ENCODE measurements around the gene GLUL.

Gene GLUL

DNA sequence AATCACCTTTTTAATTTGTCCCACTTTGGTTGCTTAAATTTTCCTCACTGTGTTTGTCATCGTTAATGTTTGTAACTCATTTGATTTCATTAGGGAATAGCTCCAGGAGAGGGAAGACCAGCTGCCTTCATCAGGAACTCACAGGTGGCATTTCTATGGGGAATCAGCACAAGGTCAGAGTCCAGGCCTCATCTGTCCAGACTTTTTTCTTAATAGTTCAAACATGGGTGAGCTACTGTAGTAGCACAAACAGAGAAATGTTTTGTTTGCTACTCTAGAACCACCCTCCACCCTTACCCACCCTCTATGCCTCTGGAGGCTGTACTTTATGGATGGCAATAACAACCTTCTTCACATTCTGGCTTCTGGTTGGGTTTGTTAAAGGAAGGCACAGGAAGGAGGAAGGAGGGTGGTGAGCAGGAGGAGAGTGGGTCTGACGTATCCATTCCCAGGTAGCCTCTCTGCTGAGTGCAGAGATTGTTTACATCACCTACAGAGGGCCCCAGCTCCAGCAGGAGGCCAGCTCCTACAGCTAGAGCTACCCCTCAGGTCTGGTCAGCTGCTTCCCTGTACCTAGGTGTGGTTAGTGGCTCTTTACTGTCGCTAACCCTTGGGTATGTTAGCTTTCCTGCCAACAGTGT, 17.0 kb upstream of the GLUL start:
- H2AFZ ChIP-seq (ENCODE audit: low read depth, low read length): no peak overlapping the region
- H3K14ac ChIP-seq (ENCODE audit: low read length in 2 of 2): no peak overlapping the region
- H3K4me3 ChIP-seq (ENCODE audit: insufficient read depth in 1 of 2, low read depth in 1 of 2, low read length in 2 of 2): no peak overlapping the region
- no peak overlapping the region for H2BK15ac ChIP-seq (ENCODE audit: low read depth, poor library complexity, severe bottlenecking)
- H3K18ac ChIP-seq (ENCODE audit: low read depth in 1 of 2, low read length in 2 of 2): no peak overlapping the region
- no peak overlapping the region for H3K27ac ChIP-seq (ENCODE audit: low read length, poor library complexity, severe bottlenecking)
- no peak overlapping the region for H4K91ac ChIP-seq (ENCODE audit: low read length)
- H3K4ac ChIP-seq (ENCODE audit: low read depth in 1 of 2, low read length in 2 of 2): no peak overlapping the region
- no peaks in the 10 kb centered on the region for H3K4me1 ChIP-seq (ENCODE audit: control insufficient read depth, insufficient read depth, low read depth, low read length)
- no peak overlapping the region for H3K23ac ChIP-seq (ENCODE audit: low read length in 2 of 2)
- H2BK5ac ChIP-seq (ENCODE audit: low read depth, low read length, poor library complexity, severe bottlenecking): no peak overlapping the region
- H3K36me3 ChIP-seq (ENCODE audit: control insufficient read depth in 1 of 2, insufficient read depth in 2 of 2, low read depth in 1 of 2, low read length in 2 of 2): no peaks in the 10 kb centered on the region
- DNase-seq: no peak
- H2BK12ac ChIP-seq (ENCODE audit: low read length in 2 of 2): no peak overlapping the region
- H2AK5ac ChIP-seq (ENCODE audit: low read length, severe bottlenecking): no peak overlapping the region
- no peaks in the 10 kb centered on the region for H3K79me1 ChIP-seq (replicated peaks; ENCODE audit: low read length, poor library complexity, severe bottlenecking)
- H3K9ac ChIP-seq (ENCODE audit: low read length): no peak overlapping the region
- no peak overlapping the region for H3K4me2 ChIP-seq (ENCODE audit: low read length, poor library complexity, severe bottlenecking)
- no peak overlapping the region for H2BK120ac ChIP-seq (ENCODE audit: low read depth, low read length)
- no peak overlapping the region for H4K8ac ChIP-seq (ENCODE audit: low read length)
- no peaks in the 10 kb centered on the region for H3K9me3 ChIP-seq (ENCODE audit: control insufficient read depth, low read length)
- peaks cover 0 to 10% of the 10 kb centered on the region in 2 experiments for H3K27me3 ChIP-seq (ENCODE audit: control insufficient read depth in 1 of 2, insufficient read depth in 1 of 2, low read length in 2 of 2)
- WGBS: 60% methylated on average over 3 of the region's 3 CpGs

GRCh38 chr1:182407724-182408123, 16.1 kb upstream of the GLUL start:
- H3K4me2 ChIP-seq (ENCODE audit: low read length, poor library complexity, severe bottlenecking): no peak overlapping the region
- H4K8ac ChIP-seq (ENCODE audit: low read length): no peak overlapping the region
- H3K9ac ChIP-seq (ENCODE audit: low read length): no peak overlapping the region
- no peak overlapping the region for H3K4ac ChIP-seq (ENCODE audit: low read depth in 1 of 2, low read length in 2 of 2)
- no peak overlapping the region for H3K18ac ChIP-seq (ENCODE audit: low read depth in 1 of 2, low read length in 2 of 2)
- 9% methylated on average over 2 of the region's 3 CpGs for WGBS
- no peak overlapping the region for H2BK12ac ChIP-seq (ENCODE audit: low read length in 2 of 2)
- H3K9me3 ChIP-seq (ENCODE audit: control insufficient read depth, low read length): no peaks in the 10 kb centered on the region
- no peak overlapping the region for H2AK5ac ChIP-seq (ENCODE audit: low read length, severe bottlenecking)
- no peak overlapping the region for H2AFZ ChIP-seq (ENCODE audit: low read depth, low read length)
- H3K27me3 ChIP-seq (ENCODE audit: control insufficient read depth in 1 of 2, insufficient read depth in 1 of 2, low read length in 2 of 2): peaks cover 0 to 10% of the 10 kb centered on the region in 2 experiments
- H2BK120ac ChIP-seq (ENCODE audit: low read depth, low read length): no peak overlapping the region
- no peak for DNase-seq
- no peak overlapping the region for H4K91ac ChIP-seq (ENCODE audit: low read length)
- no peak overlapping the region for H3K14ac ChIP-seq (ENCODE audit: low read length in 2 of 2)
- H3K4me3 ChIP-seq (ENCODE audit: insufficient read depth in 1 of 2, low read depth in 1 of 2, low read length in 2 of 2): no peak overlapping the region
- H3K23ac ChIP-seq (ENCODE audit: low read length in 2 of 2): no peak overlapping the region
- no peak overlapping the region for H2BK15ac ChIP-seq (ENCODE audit: low read depth, poor library complexity, severe bottlenecking)
- no peaks in the 10 kb centered on the region for H3K36me3 ChIP-seq (ENCODE audit: control insufficient read depth in 1 of 2, insufficient read depth in 2 of 2, low read depth in 1 of 2, low read length in 2 of 2)
- no peak overlapping the region for H2BK5ac ChIP-seq (ENCODE audit: low read depth, low read length, poor library complexity, severe bottlenecking)
- no peaks in the 10 kb centered on the region for H3K79me1 ChIP-seq (replicated peaks; ENCODE audit: low read length, poor library complexity, severe bottlenecking)
- no peak overlapping the region for H3K27ac ChIP-seq (ENCODE audit: low read length, poor library complexity, severe bottlenecking)
- no peaks in the 10 kb centered on the region for H3K4me1 ChIP-seq (ENCODE audit: control insufficient read depth, insufficient read depth, low read depth, low read length)

DNA sequence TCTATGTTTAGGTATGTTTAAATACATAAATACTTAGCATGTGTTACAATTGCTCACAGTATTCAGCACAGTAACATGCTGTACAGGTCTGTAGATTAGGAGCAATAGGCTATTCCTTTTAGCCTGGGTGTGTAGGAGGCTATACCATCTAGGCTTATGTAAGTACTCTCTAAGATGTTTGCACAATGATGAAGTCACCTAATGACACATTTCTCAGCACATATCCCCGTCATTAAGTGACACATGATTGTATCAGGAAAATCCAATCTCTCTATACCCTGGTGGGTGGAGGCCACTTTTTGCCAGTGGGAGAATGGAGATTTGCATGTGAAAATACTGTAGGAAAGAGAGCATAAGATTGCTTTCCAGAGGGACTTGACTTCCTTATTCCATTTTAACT, 14.4 kb upstream of the GLUL start:
- Histone ChIP-seq H2BK12ac (ENCODE audit: low read length in 2 of 2) (no peak overlapping the region), H3K4ac (ENCODE audit: low read depth in 1 of 2, low read length in 2 of 2) (no peak overlapping the region), H3K4me2 (ENCODE audit: low read length, poor library complexity, severe bottlenecking) (no peak overlapping the region), H2BK5ac (ENCODE audit: low read depth, low read length, poor library complexity, severe bottlenecking) (no peak overlapping the region), H3K18ac (ENCODE audit: low read depth in 1 of 2, low read length in 2 of 2) (no peak overlapping the region), H3K9ac (ENCODE audit: low read length) (no peak overlapping the region), H3K27ac (ENCODE audit: low read length, poor library complexity, severe bottlenecking) (no peak overlapping the region), H2AK5ac (ENCODE audit: low read length, severe bottlenecking) (no peak overlapping the region), H2AFZ (ENCODE audit: low read depth, low read length) (no peak overlapping the region), H2BK120ac (ENCODE audit: low read depth, low read length) (no peak overlapping the region), H2BK15ac (ENCODE audit: low read depth, poor library complexity, severe bottlenecking) (no peak overlapping the region), H3K27me3 (ENCODE audit: control insufficient read depth in 1 of 2, insufficient read depth in 1 of 2, low read length in 2 of 2) (peaks cover 0 to 10% of the 10 kb centered on the region in 2 experiments), H3K4me3 (ENCODE audit: insufficient read depth in 1 of 2, low read depth in 1 of 2, low read length in 2 of 2) (no peak overlapping the region), H4K8ac (ENCODE audit: low read length) (no peak overlapping the region), H3K79me1 (replicated peaks; ENCODE audit: low read length, poor library complexity, severe bottlenecking) (no peaks in the 10 kb centered on the region), H3K9me3 (ENCODE audit: control insufficient read depth, low read length) (no peaks in the 10 kb centered on the region), H3K36me3 (ENCODE audit: control insufficient read depth in 1 of 2, insufficient read depth in 2 of 2, low read depth in 1 of 2, low read length in 2 of 2) (no peaks in the 10 kb centered on the region), H4K91ac (ENCODE audit: low read length) (no peak overlapping the region), H3K4me1 (ENCODE audit: control insufficient read depth, insufficient read depth, low read depth, low read length) (no peaks in the 10 kb centered on the region), H3K14ac (ENCODE audit: low read length in 2 of 2) (no peak overlapping the region), H3K23ac (ENCODE audit: low read length in 2 of 2) (no peak overlapping the region)
- DNase-seq: no peak
- WGBS: 50% methylated on average over 1 of the region's 1 CpG

GRCh38 chr1:182405578-182405977, 14.0 kb upstream of the GLUL start:
- no peak overlapping the region for H3K9ac ChIP-seq (ENCODE audit: low read length)
- no peaks in the 10 kb centered on the region for H3K79me1 ChIP-seq (replicated peaks; ENCODE audit: low read length, poor library complexity, severe bottlenecking)
- H2BK5ac ChIP-seq (ENCODE audit: low read depth, low read length, poor library complexity, severe bottlenecking): no peak overlapping the region
- no peak overlapping the region for H3K4ac ChIP-seq (ENCODE audit: low read depth in 1 of 2, low read length in 2 of 2)
- H3K4me1 ChIP-seq (ENCODE audit: control insufficient read depth, insufficient read depth, low read depth, low read length): no peaks in the 10 kb centered on the region
- no peaks in the 10 kb centered on the region for H3K36me3 ChIP-seq (ENCODE audit: control insufficient read depth in 1 of 2, insufficient read depth in 2 of 2, low read depth in 1 of 2, low read length in 2 of 2)
- H2AK5ac ChIP-seq (ENCODE audit: low read length, severe bottlenecking): no peak overlapping the region
- H4K91ac ChIP-seq (ENCODE audit: low read length): no peak overlapping the region
- no peak overlapping the region for H2AFZ ChIP-seq (ENCODE audit: low read depth, low read length)
- H2BK120ac ChIP-seq (ENCODE audit: low read depth, low read length): no peak overlapping the region
- H3K27me3 ChIP-seq (ENCODE audit: control insufficient read depth in 1 of 2, insufficient read depth in 1 of 2, low read length in 2 of 2): peaks cover 0 to 10% of the 10 kb centered on the region in 2 experiments
- H2BK15ac ChIP-seq (ENCODE audit: low read depth, poor library complexity, severe bottlenecking): no peak overlapping the region
- no peak overlapping the region for H3K23ac ChIP-seq (ENCODE audit: low read length in 2 of 2)
- no peak overlapping the region for H3K14ac ChIP-seq (ENCODE audit: low read length in 2 of 2)
- no peak for DNase-seq
- no peak overlapping the region for H3K27ac ChIP-seq (ENCODE audit: low read length, poor library complexity, severe bottlenecking)
- H2BK12ac ChIP-seq (ENCODE audit: low read length in 2 of 2): no peak overlapping the region
- no peak overlapping the region for H4K8ac ChIP-seq (ENCODE audit: low read length)
- H3K4me3 ChIP-seq (ENCODE audit: insufficient read depth in 1 of 2, low read depth in 1 of 2, low read length in 2 of 2): no peak overlapping the region
- H3K4me2 ChIP-seq (ENCODE audit: low read length, poor library complexity, severe bottlenecking): no peak overlapping the region
- no peaks in the 10 kb centered on the region for H3K9me3 ChIP-seq (ENCODE audit: control insufficient read depth, low read length)
- WGBS: 100% methylated on average over 1 of the region's 1 CpG
- no peak overlapping the region for H3K18ac ChIP-seq (ENCODE audit: low read depth in 1 of 2, low read length in 2 of 2)

Data from mesenchymal stem cell (in vitro differentiated cells and primary cell).